Esophagus muscularis mucosa (tissue), 3 donors: ENCODE measurements around the gene KRT78.

Source experiments
- CTCF ChIP-seq, 3 experiments: fragments of 200-600 bp in 2 of 3; fragments of 450-650 bp in 1 of 3; sonication (generic) in 2 of 3; IDR thresholded peaks; one replicate each; pipeline ENCODE4 v1.5.1; 2017 to 2019; ENCODE audit warnings: antibody characterized with exemption in 3 of 3, mild to moderate bottlenecking in 2 of 3, moderate library complexity in 1 of 3
- EP300 ChIP-seq: sonication (generic); formaldehyde crosslinking; IDR thresholded peaks from one replicate; pipeline ENCODE4 v1.6.1; 2017; ENCODE audit warnings: antibody characterized with exemption

DNA sequence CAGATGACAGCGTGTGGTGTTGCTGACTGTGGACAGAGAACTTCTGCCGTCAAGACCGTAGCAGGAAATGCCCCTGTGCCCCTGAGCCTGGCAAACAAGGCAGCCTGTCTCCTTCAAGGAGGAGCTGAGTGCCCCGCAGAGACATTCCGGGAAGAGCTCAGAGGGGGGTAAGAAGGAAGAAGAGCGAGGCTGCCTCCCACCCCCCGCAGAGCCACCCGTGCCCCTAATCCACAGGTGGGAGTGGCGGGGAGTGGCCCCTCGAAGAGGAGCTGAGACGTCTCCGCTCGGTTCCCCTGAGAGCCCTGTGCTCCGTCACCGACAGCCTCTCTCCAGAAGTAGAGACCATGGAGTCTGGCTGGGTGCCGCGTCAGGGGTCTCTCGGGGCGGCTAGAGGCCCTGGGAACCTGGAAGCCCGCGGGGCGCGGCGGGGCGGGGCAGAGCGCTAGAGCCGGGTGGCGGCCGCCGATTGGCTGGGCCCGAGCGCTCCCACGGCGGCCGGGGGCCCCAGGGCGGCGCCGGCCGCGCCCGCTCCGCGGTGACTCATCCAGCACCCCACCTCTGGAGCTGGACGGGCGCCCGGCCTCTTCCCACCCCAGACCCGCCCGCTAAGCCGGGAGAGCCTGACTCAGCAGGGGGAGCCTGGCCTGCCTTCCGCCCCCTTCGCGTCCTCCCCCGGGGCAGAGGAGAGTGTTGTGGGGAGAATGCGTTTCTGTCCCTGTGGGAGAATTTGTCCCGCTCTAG, 25.2 kb upstream of the KRT78 start:
- no peak for TF ChIP-seq CTCF (IDR thresholded peaks at IDR 0.05)
- no peak for TF ChIP-seq EP300
